SH-SY5Y (cell line): ENCODE data around the gene DHX36.

Source experiments
- GATA2 ChIP-seq: IDR thresholded peaks from 2 replicates; pipeline ENCODE4 v1.6.1; 2011; ENCODE audit warnings: mild to moderate bottlenecking, low read depth, low read length
- GATA3 ChIP-seq: IDR thresholded peaks from 2 replicates; pipeline ENCODE4 v1.6.1; 2011; ENCODE audit warnings: low read depth, mild to moderate bottlenecking, low read length, moderate library complexity

- TF ChIP-seq GATA3 (no peak), GATA2 (no peak)
These were observed 79.6 kb downstream of the DHX36 start for GRCh38 chr3:154244644-154245043.
